Mesendoderm (in vitro differentiated cells): Measurements from ENCODE around the gene CDC34. TPM values are rescaled to one million over a fixed set of nuclear protein-coding genes. Genes with fewer than 3 reads are reported as not detected.

Experiments
- DNase-seq: peaks from one replicate; pipeline ENCODE4 v3.0.0; 2013
- H2AK5ac ChIP-seq: 2 replicates; pipeline ENCODE4 v1.6.1; 2013; ENCODE audit warnings: low read length, inconsistent platforms
- H2BK120ac ChIP-seq: 2 replicates; pipeline ENCODE4 v1.6.1; 2013; ENCODE audit warnings: low read depth, mild to moderate bottlenecking, low read length, moderate library complexity, mixed read lengths
- H2BK15ac ChIP-seq: replicated peaks from 2 replicates; pipeline ENCODE4 v1.6.1; 2013; ENCODE audit warnings: low read depth, mild to moderate bottlenecking, moderate library complexity
- H2BK5ac ChIP-seq: 2 replicates; pipeline ENCODE4 v1.6.1; 2013; ENCODE audit warnings: low read length, inconsistent platforms
- H3K18ac ChIP-seq: 2 replicates; pipeline ENCODE4 v1.6.1; 2013; ENCODE audit warnings: mild to moderate bottlenecking, low read length, mixed read lengths
- H3K23ac ChIP-seq: one replicate; pipeline ENCODE4 v1.6.1; 2013; ENCODE audit warnings: low read length
- H3K27ac ChIP-seq: 2 replicates; pipeline ENCODE4 v1.5.1; 2013; ENCODE audit warnings: low read depth, mild to moderate bottlenecking, inconsistent platforms, low read length, moderate library complexity
- H3K27me3 ChIP-seq: 2 replicates; pipeline ENCODE4 v1.6.1; 2013; ENCODE audit warnings: low read length, control low read depth, mild to moderate bottlenecking, inconsistent platforms; ENCODE audit not compliant: insufficient read depth, poor library complexity
- H3K36me3 ChIP-seq: 2 replicates; pipeline ENCODE4 v1.6.1; 2013; ENCODE audit warnings: low read length, inconsistent platforms; ENCODE audit not compliant: control insufficient read depth, insufficient read depth
- H3K4ac ChIP-seq: one replicate; pipeline ENCODE4 v1.6.1; 2013; ENCODE audit warnings: low read depth, mild to moderate bottlenecking, low read length, moderate library complexity
- H3K4me1 ChIP-seq: 2 replicates; pipeline ENCODE4 v1.6.1; 2013; ENCODE audit warnings: low read depth, low read length, inconsistent platforms; ENCODE audit not compliant: control insufficient read depth
- H3K4me2 ChIP-seq: 2 replicates; pipeline ENCODE4 v1.6.1; 2013; ENCODE audit warnings: low read length
- H3K4me3 ChIP-seq: 2 replicates; pipeline ENCODE4 v1.5.1; 2013; ENCODE audit warnings: mild to moderate bottlenecking, low read length
- H3K56ac ChIP-seq: one replicate; pipeline ENCODE4 v1.6.1; 2013; ENCODE audit warnings: low read length
- H3K79me1 ChIP-seq: 2 replicates; pipeline ENCODE4 v1.6.1; 2013; ENCODE audit warnings: low read length, inconsistent platforms
- H3K79me2 ChIP-seq: 2 replicates; pipeline ENCODE4 v1.6.1; 2013; ENCODE audit warnings: mild to moderate bottlenecking, low read length; ENCODE audit not compliant: control insufficient read depth, insufficient read depth
- H3K9ac ChIP-seq: 2 replicates; pipeline ENCODE4 v1.6.1; 2013; ENCODE audit warnings: low read length, inconsistent platforms
- H4K5ac ChIP-seq: one replicate; pipeline ENCODE4 v1.6.1; 2013; ENCODE audit warnings: low read length
- H4K8ac ChIP-seq: one replicate; pipeline ENCODE4 v1.6.1; 2013; ENCODE audit warnings: low read depth, mild to moderate bottlenecking, control low read depth, low read length, moderate library complexity
- WGBS: extraction: QIAGEN DNeasy Blood & Tissue Kit; methylation state at CpG from one replicate; pipeline ENCODE4 v1.1.7; 2013; ENCODE audit warnings: low lambda C conversion rate, missing lambda C conversion rate; ENCODE audit not compliant: insufficient coverage; ENCODE audit errors: extremely low coverage; 5-methylcytosine and 5-hydroxymethylcytosine counted together
- polyA plus RNA-seq, 2 experiments: library from polyadenylated mRNA; stranded (reverse); fragments of 200-250 nt; gene quantifications; one replicate each; pipeline ENCODE4 v1.2.3, GENCODE V29; 2013

Gene CDC34
- 78.8 TPM for polyA plus RNA-seq (2013, experiment 1 of 2)
- polyA plus RNA-seq (2013, experiment 2 of 2) = 81.6 TPM

GRCh38 chr19:531753-532560, at the start of gene CDC34:
Gene CDC34 (plus strand): TSS chr19:531760. CDS start chr19:531932, 172 bp downstream.
- WGBS = no CpG with 5 or more reads among the region's 84 CpGs
- Histone ChIP-seq H3K4ac (peak within 1 kb of the TSS; percentile 89), H2AK5ac (peak within 1 kb of the TSS; percentile 51), H3K79me2 (peaks cover 35% of the 10 kb centered on the region), H3K27me3 (no peaks in the 10 kb centered on the region), H3K79me1 (peaks cover 17% of the 10 kb centered on the region), H3K36me3 (no peaks in the 10 kb centered on the region), H3K4me2 (peak within 1 kb of the TSS; percentile 95), H2BK5ac (peak within 1 kb of the TSS; percentile 84), H4K5ac (no peak within 1 kb of the TSS), H3K4me1 (peaks cover 4% of the 10 kb centered on the region), H3K23ac (peak within 1 kb of the TSS; percentile 89), H2BK120ac (no peak within 1 kb of the TSS), H3K27ac (peak within 1 kb of the TSS; percentile 98), H2BK15ac (no peak within 1 kb of the TSS), H3K4me3 (peak within 1 kb of the TSS; percentile 93), H3K56ac (peak within 1 kb of the TSS; percentile 100), H4K8ac (no peak within 1 kb of the TSS), H3K18ac (peak within 1 kb of the TSS; percentile 93), H3K9ac (peak within 1 kb of the TSS; percentile 97)
- DNase-seq = no peak

GRCh38 chr19:482186-483041, 49.1 kb upstream of the CDC34 start:
- Histone ChIP-seq H3K79me2 (no peaks in the 10 kb centered on the region), H3K18ac (no peak overlapping the region), H3K4me1 (no peaks in the 10 kb centered on the region), H2BK15ac (no peak overlapping the region), H3K4me2 (no peak overlapping the region), H2BK5ac (no peak overlapping the region), H3K9ac (no peak overlapping the region), H3K23ac (no peak overlapping the region), H3K27me3 (no peaks in the 10 kb centered on the region), H3K4me3 (no peak overlapping the region), H2BK120ac (no peak overlapping the region), H3K36me3 (no peaks in the 10 kb centered on the region), H3K27ac (no peak overlapping the region), H3K4ac (no peak overlapping the region), H4K5ac (no peak overlapping the region), H3K56ac (no peak overlapping the region), H4K8ac (no peak overlapping the region), H3K79me1 (no peaks in the 10 kb centered on the region), H2AK5ac (no peak overlapping the region)
- WGBS = no CpG with 5 or more reads among the region's 20 CpGs
- no peak for DNase-seq

GRCh38 chr19:483332-484072, 48.1 kb upstream of the CDC34 start:
- Histone ChIP-seq H3K79me1 (no peaks in the 10 kb centered on the region), H2BK5ac (no peak overlapping the region), H2AK5ac (no peak overlapping the region), H3K4me3 (no peak overlapping the region), H3K27ac (no peak overlapping the region), H3K36me3 (no peaks in the 10 kb centered on the region), H3K23ac (no peak overlapping the region), H3K56ac (no peak overlapping the region), H3K18ac (no peak overlapping the region), H3K4ac (no peak overlapping the region), H3K79me2 (no peaks in the 10 kb centered on the region), H2BK120ac (no peak overlapping the region), H3K27me3 (no peaks in the 10 kb centered on the region), H4K8ac (no peak overlapping the region), H3K4me1 (no peaks in the 10 kb centered on the region), H3K9ac (no peak overlapping the region), H2BK15ac (no peak overlapping the region), H4K5ac (no peak overlapping the region), H3K4me2 (no peak overlapping the region)
- no CpG with 5 or more reads among the region's 21 CpGs for WGBS
- no peak for DNase-seq

- no peak overlapping the region for H2BK120ac ChIP-seq
- no peaks in the 10 kb centered on the region for H3K27me3 ChIP-seq
- no peak overlapping the region for H3K4me2 ChIP-seq
- H2BK5ac ChIP-seq = no peak overlapping the region
- no peak overlapping the region for H3K4ac ChIP-seq
- no peak overlapping the region for H3K18ac ChIP-seq
- H3K4me1 ChIP-seq = no peaks in the 10 kb centered on the region
- no peak overlapping the region for H3K27ac ChIP-seq
- no peak overlapping the region for H2AK5ac ChIP-seq
- no peak overlapping the region for H3K9ac ChIP-seq
- H3K56ac ChIP-seq = no peak overlapping the region
- no peaks in the 10 kb centered on the region for H3K36me3 ChIP-seq
- no peaks in the 10 kb centered on the region for H3K79me1 ChIP-seq
- H3K79me2 ChIP-seq = no peaks in the 10 kb centered on the region
- no peak overlapping the region for H3K23ac ChIP-seq
- WGBS = no CpG with 5 or more reads among the region's 15 CpGs
- no peak overlapping the region for H4K5ac ChIP-seq
- no peak overlapping the region for H4K8ac ChIP-seq
- no peak overlapping the region for H3K4me3 ChIP-seq
- DNase-seq = no peak
- H2BK15ac ChIP-seq = no peak overlapping the region
Observed at GRCh38 chr19:484494-484893, 47.1 kb upstream of the CDC34 start.

GRCh38 chr19:485077-485476, 46.5 kb upstream of the CDC34 start:
- H2BK120ac ChIP-seq = no peak overlapping the region
- no peak for DNase-seq
- no peak overlapping the region for H2BK15ac ChIP-seq
- H2BK5ac ChIP-seq = no peak overlapping the region
- no peak overlapping the region for H3K4me2 ChIP-seq
- no peaks in the 10 kb centered on the region for H3K79me2 ChIP-seq
- H2AK5ac ChIP-seq = no peak overlapping the region
- no peak overlapping the region for H3K23ac ChIP-seq
- H4K5ac ChIP-seq = no peak overlapping the region
- no CpG with 5 or more reads among the region's 22 CpGs for WGBS
- no peaks in the 10 kb centered on the region for H3K27me3 ChIP-seq
- no peaks in the 10 kb centered on the region for H3K79me1 ChIP-seq
- no peak overlapping the region for H3K18ac ChIP-seq
- no peak overlapping the region for H3K9ac ChIP-seq
- H4K8ac ChIP-seq = no peak overlapping the region
- H3K4me1 ChIP-seq = no peaks in the 10 kb centered on the region
- H3K56ac ChIP-seq = peak overlapping the region; percentile 25
- H3K36me3 ChIP-seq = no peaks in the 10 kb centered on the region
- no peak overlapping the region for H3K4me3 ChIP-seq
- H3K4ac ChIP-seq = no peak overlapping the region
- H3K27ac ChIP-seq = no peak overlapping the region
